ENCODE data around the gene MRPS23.
A peak's percentile ranks its signal among the peaks of the same experiment; 100 is the strongest.

MRPS23 gene

GRCh38 chr17:57834146-57834741, 15.6 kb downstream of the MRPS23 start:
- no peak for DNase-seq

- DNase-seq = peak; percentile 53
These were observed 16.5 kb downstream of the MRPS23 start for GRCh38 chr17:57833179-57833939.

DNA sequence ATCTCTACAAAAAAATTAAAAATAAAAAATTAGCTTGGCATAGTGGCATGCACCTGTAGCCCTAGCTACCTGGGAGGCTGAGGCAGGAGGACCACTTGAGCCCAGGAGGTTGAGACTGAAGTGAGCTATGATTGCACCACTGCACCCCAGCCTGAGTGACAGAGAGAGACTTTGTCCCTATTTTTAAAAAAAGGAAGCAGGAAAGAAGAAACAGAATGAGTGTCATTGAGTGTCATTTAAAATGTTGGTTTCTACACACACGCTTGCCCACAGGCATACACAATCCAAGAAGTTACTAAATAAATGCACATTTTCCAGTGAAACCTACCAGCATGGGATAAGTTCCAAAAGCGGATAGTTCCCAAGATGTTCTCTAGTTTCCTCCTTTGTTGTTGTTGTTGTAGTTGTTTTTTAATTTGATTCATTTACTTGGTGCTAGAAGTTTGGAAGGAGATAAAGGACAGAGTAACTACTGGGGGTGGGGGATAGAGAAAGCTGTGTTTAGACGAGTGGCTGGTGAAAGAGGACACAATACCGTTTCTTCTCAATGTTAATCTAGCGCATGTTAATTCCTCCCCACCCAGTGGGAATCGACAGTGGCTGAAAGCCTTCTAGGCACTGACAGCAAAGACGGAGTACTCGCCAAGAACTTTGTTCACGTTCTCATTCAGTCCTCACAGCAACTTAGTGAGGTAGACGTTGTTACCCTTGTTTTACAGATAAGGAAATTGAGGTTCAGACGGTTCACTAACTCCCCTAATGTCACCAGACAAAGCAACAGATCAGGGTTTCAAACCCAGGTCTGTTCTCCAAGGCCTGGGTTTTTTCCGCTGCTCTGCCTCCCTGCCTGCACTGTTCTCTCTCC, 17.3 kb downstream of the MRPS23 start:
- DNase-seq = no peak

DNA sequence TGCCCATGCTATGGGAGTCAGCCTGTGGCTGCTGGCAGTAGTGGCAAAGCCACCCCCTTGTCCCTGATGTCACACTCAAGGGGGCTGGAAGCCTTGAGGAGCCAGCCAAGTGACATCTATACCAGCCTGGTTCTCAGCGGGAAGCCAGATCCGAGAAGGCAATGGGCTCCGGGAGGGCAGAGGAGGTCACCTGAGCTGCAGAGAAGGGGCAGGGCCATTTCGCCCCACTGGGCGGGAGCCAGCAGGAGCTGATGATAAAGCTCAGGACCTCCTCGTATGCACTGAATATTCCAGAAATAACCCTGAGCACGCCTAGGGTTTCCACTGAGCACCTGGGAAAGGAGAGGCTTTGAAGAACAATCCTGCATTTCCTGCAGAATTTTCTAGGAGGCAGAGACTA, 19.0 kb downstream of the MRPS23 start:
- no peak for DNase-seq

DNA sequence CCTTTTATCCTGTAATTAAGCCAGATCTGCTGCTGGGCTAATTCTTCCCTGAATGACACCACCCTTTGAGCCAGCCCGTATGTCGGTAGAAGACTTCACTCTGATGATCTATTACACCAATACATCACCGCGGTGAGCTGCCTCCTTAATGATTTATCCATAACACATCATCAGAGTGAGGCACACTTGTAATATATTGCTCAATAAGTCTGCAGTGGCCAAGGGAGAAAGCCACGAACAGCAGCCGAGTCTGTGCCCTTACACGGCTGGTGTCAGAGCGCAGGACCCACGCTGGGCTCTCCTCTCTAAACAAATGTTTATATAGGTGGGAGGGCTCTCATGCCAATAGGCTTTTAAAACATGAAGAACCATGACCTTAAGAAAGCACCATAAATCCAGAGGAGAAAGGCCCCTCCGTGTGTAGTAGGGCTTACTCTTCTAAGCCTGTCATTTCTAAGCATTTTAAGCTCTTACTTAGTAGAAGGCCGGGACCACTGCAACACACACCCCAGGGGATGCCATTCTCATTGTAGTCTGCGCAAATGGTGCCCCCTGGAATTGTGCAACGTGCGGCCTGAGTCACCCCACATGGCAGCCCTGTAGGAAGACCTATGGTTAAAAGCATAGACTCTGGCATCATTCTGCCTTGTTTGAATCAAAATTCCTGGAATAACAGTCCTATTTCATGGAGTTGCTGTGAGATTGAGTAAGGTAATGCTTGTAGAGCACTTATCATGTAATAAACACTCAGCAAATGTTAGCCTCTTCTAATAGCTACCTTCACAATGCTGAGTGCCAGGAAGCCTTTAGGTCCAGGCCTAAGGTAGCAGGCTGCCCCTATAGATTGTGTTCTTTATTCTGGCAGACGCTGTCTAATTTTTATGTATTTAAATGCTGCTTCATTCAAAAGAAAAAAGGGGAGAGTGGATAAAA, 26.1 kb downstream of the MRPS23 start:
- DNase-seq = no peak

DNA sequence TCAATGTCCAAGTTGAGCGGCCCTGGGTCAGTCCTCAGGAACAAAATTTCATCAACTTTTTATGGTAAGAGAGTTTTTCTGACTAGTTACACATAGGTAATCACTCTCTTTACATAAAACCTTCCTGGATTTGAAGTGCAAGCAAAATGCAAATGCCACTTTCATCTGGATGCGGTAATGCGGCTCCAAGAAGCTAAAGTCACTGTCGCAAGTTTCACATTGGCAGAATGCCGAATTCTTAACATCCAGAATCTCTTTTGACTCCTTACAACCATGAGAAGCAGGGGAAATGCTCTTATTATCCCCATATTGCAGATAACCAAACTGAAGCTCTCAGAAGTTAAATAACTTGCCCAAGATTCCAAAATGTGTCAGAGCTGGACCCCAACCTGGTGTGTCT, 30.0 kb downstream of the MRPS23 start:
- no peak for DNase-seq

GRCh38 chr17:57819285-57819684, 30.6 kb downstream of the MRPS23 start:
- no peak for DNase-seq

GRCh38 chr17:57818066-57818465, 31.8 kb downstream of the MRPS23 start:
- no peak for DNase-seq

DNA sequence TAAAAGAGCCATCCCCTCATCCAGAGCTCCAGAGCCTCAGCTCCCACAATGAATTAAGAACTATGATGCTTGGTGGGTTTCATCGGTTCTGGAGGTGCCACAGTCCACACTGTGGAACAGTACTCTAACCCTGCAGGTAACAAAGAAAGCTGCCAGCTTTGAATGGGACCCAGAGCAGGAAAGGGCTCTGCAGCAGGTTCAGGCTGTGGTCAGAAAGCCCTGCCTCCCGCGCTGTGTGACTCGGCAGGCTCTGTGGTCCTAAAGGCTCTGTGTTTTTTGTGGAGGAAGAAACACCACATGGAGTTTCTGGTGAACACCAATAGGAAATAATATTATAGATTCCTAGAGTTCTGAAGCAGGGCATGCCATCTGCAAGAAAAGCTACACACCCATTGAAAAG, 32.5 kb downstream of the MRPS23 start:
- DNase-seq = no peak

GRCh38 chr17:57814421-57814820, 35.4 kb downstream of the MRPS23 start:
- DNase-seq = no peak

DNA sequence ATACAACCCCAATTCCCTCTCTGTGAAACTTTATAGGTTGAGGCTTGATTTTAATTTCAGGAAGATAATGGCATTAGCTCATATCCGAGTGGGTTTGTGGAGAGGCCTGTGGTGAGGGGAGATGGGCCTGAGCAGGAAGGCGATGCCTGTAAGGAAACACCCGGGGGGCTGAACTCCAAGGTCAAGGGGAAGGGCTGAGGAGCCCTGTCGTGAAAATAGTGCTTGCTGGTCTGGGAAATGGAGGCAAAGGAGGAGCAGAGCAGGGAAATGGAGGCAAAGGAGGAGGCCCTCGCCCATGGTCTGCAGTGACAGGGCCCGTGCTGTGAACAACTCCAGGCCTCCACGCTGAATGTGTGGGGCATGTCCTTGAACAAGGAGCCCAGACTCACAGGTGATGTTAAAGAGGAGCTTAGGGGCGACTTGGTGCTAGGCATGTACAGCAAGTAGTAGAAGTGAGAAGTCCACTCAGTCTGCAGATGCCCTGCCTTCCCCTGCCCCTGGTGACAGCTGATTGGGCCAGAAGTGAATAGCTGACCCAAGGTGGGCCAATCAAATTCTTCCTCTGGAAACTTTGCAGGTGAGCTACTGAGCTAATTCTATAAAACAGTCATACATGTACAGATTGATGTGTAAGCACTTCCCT, 38.1 kb downstream of the MRPS23 start:
- no peak for DNase-seq

DNA sequence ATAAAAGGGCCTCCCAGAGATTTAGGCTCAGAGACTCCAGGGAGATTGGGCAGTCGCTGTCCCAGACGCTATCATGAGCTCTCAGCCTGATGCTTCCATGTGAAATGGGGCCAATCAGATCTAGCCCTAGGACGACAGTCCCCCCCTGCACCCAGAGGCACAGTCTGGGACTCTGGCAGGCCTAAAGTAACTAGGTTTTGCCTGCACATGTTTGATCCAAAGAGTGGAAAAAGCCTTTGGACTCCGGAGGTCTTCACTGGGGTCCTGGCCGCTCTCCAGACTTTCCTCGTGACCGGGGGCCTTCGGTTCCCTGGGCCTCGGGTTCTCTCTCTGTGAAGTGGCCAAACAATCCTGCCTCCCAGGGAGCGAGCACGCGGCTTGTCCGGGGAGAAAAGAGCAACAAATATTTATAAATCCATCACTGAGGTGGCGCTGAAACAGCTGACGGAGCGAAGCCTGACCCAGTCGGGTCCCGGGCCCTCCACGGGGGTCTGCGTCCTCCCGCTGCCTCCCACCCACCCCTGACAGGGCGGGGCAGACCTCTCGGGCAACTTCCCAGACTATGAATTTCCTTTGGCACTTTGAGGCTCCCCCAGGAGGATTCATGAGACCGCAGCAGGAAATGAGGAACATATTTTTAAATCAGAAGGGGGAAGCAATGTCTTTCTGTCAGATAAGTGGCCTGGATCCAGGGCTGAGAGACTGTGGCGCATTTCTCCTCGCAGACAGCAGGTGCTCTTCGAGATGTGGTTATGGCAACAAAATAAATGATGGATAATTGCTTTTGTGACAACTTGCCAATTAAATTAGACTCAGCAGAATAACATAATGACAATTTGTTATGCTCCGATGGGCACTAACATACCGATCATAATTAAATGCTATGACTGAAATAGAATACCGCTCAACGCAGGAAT, 38.9 kb downstream of the MRPS23 start:
- peak; percentile 89 for DNase-seq

GRCh38 chr17:57809879-57810278, 40.0 kb downstream of the MRPS23 start:
- no peak for DNase-seq

DNA sequence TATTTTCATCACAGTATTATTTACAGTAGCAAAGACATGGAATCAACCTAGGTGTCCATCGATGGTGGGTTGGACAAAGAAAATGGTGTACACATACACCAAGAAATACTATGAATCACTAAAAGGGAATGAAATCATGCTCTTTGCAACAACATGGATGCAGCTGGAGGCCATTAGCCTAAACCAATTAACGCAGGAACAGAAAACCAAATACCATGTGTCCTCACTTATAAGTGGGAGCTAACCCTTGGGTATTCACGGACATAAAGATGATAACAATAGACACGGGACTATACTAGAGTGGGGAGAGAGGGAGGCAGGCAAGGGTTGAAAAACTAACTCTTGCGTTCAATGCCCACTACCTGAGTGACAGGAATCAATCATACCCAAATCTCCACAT, 41.0 kb downstream of the MRPS23 start:
- DNase-seq = no peak

DNA sequence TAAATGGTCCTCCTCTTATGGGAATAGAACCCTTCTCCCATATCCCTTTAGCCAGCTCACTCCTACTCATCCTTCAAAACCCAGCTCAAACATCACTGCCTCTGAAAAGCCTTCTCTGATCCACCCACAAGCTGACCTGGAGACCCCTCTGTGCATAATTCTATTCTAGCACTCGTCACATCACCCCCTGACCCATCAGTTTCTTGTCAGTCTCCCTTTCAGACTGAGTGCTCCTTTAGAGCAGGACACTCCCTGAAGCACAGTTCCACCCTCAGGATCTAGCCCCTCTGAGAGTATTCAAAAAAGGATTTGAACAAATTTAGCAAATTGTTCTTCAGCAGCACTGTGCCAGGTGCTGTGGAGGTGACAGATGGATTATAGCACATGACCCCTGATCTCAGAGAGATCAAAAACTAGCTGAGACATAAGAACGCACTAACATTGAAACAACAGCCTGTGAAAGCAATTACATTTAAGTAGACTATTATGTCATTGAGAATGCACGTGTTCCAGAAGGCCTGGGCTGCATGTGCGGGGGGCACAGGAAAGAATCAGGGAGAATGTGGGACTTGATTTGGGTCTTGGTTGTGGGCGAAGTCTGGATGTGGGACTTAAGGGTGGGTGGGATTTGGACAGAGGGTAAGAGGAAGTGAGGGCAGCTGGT, 43.5 kb downstream of the MRPS23 start:
- no peak for DNase-seq

DNA sequence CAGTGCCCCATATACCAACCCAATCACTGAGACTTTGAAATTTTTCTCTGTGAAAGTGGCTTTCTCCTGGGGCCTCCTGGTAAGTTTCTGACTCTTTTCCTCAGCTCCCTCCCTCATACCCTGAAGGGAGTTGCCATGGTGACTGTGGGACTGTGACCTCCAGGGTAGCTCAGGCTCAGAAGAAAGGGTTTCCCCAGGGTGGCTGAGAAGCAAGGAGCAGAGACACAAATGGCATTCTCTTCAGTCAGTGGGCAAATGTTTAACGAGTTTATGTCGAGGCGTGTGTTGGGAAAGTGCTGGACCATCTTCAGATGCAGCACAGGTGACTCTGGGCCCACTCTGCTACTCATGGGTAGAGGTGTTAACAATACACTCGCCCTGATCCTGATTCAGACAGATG, 46.8 kb downstream of the MRPS23 start:
- DNase-seq = no peak

DNA sequence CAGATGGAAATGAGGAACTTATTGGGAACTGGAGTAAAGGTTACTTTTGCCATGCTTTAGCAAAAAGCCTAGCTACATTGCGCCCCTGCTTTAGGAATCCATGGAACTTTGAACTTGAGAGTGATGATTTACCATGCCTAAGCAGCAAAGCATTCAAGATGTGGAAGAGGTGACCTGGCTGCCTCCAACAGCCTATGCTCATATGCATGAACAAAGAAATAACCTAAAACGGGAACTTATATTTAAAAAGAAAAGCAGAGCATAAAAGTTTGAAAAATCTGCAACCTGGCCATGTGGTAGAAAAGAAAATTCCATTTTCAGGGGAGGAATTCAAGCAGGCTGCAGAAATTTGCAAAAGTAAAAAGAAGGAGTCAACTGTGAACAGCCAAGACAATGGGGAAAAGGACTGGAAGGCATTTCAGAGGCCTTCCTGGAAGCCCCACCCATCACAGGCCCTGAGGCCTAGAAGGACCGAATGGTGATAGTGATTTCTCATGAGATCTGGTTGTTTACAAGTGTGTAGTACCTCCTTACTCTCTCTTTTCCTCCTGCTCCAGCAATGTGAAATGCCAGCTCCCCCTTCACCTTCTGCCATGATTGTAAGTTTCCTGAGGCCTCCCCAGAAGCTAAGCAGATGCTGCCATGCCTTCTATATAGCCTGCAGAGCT, 48.7 kb downstream of the MRPS23 start:
- no peak for DNase-seq

DNA sequence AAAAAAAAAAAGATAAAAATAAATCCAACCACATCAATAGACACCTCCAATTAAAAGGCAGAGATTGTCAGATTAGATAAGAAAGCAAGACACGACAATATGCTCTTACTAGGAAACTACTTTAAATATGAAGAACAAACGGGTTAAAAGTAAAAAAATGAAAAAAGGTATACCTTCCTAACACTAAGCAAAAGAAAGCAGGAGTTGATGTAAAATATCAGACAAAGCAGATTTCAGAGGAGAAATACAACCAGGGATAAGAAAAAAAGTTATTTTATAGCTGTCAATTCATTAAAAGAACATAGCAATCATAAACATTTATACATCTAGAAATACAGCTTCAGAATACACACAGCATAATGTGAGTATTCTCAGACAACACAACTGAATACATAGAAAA, 55.0 kb downstream of the MRPS23 start:
- DNase-seq = no peak

GRCh38 chr17:57788725-57789124, 61.1 kb downstream of the MRPS23 start:
- DNase-seq = no peak

DNA sequence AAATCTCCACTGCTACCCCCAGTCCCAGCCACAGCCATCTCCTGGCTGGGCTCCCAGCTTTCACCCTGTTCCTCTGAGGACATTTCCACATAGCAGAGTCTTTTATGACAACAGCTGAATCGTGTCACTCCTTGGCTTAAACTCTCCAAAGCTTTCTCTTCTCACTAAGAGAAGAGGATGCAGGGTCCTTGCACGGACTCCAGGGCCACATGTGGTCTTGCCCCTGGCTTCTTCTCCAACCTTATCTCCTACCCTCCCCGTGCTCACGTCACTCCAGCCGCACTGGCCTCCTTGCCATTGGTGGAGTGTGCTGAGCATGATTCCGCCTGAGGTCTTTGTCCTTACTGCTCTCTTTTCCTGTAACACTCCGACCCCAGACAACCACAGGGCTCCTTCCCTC, 64.8 kb downstream of the MRPS23 start:
- no peak for DNase-seq

Measured in NCI-H446 treated with DMSO at 0.1 percent for 48 hours (cell line).